ENCODE measurements around the gene ZDHHC6. TPM values are rescaled to one million over a fixed set of nuclear protein-coding genes. Genes with fewer than 3 reads are reported as not detected.
A peak's percentile ranks its signal among the peaks of the same experiment; 100 is the strongest.
"Not testable (repeated sequence)": the region's sequence is repeated elsewhere in the genome, so short reads cannot be mapped to it uniquely, and the experiment has no call there.

ZDHHC6 gene
- total and polyA plus RNA-seq, 2 donors (not counting 1 experiment from before 2014, with no cell fraction given): 30.5 to 61.2 TPM

- Histone ChIP-seq H3K4me2 (replicated peaks; ENCODE audit: low read depth, low read length, poor library complexity, severe bottlenecking) (peak overlapping the region; percentile 29), H3K79me2 (ENCODE audit: control insufficient read depth, insufficient read depth, low read length) (peaks cover 57% of the 10 kb centered on the region), H3K9me3 (ENCODE audit: control extremely low read depth in 1 of 3, control insufficient read depth in 2 of 3, insufficient read depth in 1 of 3, low read length in 2 of 3) (no peaks in the 10 kb centered on the region), H3K27me3 (replicated peaks in 1 of 4; ENCODE audit: control extremely low read depth in 1 of 4, control insufficient read depth in 3 of 4, insufficient read depth in 4 of 4, low read length in 3 of 4) (no peaks in the 10 kb centered on the region), H2AFZ (ENCODE audit: insufficient read depth, low read depth, low read length, poor library complexity, severe bottlenecking) (no peak overlapping the region), H3K4me1 (ENCODE audit: control insufficient read depth in 2 of 2, insufficient read depth in 2 of 2, low read length in 2 of 2) (peaks cover 6 to 10% of the 10 kb centered on the region in 2 donors), H3K4me3 (ENCODE audit: control extremely low read depth in 1 of 5, extremely low read depth in 1 of 5, insufficient read depth in 1 of 5, low read depth in 2 of 5, low read length in 4 of 5) (no peak overlapping the region), H3K9ac (ENCODE audit: low read length) (no peak overlapping the region), H3K27ac (ENCODE audit: low read length in 2 of 2) (peak overlapping the region; percentile 1 to 42), H4K20me1 (ENCODE audit: control insufficient read depth, insufficient read depth, low read length, poor library complexity, severe bottlenecking) (peaks cover 49% of the 10 kb centered on the region), H3K36me3 (replicated peaks in 1 of 2; ENCODE audit: control extremely low read depth in 1 of 2, control insufficient read depth in 1 of 2, extremely low read depth in 1 of 2, insufficient read depth in 2 of 2, low read length in 1 of 2) (peaks cover 0 to 10% of the 10 kb centered on the region in 2 experiments)
- intact Hi-C loops (cut with micrococcal nuclease): no loop called here
- ChIA-PET CTCF (interaction anchor here (0.6 kb wide), 1 partner anchor 89 kb away, joined by 3 read pairs; no protein-coding TSS in a partner anchor), POLR2A (no interaction called here)
- DNase-seq: peak; percentile 53
- WGBS (ENCODE audit: insufficient coverage): no CpG with 5 or more reads among the region's 6 CpGs
- no peak for ATAC-seq (ENCODE audit: low read depth)
- H3K27ac Mint-ChIP-seq: peak overlapping the region; percentile 29
- H3K27me3 Mint-ChIP-seq: no peaks in the 10 kb centered on the region
- H3K4me3 Mint-ChIP-seq: no peak overlapping the region
- TF ChIP-seq CTCF (IDR thresholded peaks at IDR 0.05) (no peak), EZH2 (IDR thresholded peaks at IDR 0.05; ENCODE audit: borderline replicate concordance, insufficient read depth, low read depth, low read length, poor library complexity, severe bottlenecking) (no peak)
- H3K4me1 Mint-ChIP-seq: peaks cover 36% of the 10 kb centered on the region
- H3K9me3 Mint-ChIP-seq (ENCODE audit: insufficient read depth): no peaks in the 10 kb centered on the region
Measured at GRCh38 chr10:112389271-112389822, 57.4 kb downstream of the ZDHHC6 start.

DNA sequence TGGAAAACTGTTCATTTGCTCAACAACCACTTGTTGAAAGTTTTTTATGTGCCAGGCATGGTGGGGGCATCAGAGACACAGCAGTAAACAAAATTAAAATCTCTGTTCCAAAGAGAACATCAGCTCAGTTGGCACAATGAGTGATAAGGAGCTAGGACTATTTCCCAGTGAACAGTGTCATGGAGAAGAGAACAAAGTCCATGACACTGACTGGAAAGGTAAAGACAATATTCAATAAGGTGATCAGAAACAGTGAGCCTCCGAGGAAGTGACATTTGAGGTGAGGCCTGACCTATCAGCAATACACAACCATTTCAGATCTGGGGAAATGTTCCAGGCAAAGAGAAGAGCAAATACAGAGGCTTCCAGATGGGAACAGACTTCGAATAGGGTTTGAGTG lies 58.2 kb downstream of the ZDHHC6 start:
- Histone ChIP-seq H3K27me3 (replicated peaks in 1 of 4; ENCODE audit: control extremely low read depth in 1 of 4, control insufficient read depth in 3 of 4, insufficient read depth in 4 of 4, low read length in 3 of 4) (no peaks in the 10 kb centered on the region), H3K4me3 (ENCODE audit: control extremely low read depth in 1 of 5, extremely low read depth in 1 of 5, insufficient read depth in 1 of 5, low read depth in 2 of 5, low read length in 4 of 5) (no peak overlapping the region), H3K4me2 (replicated peaks; ENCODE audit: low read depth, low read length, poor library complexity, severe bottlenecking) (no peak overlapping the region), H3K4me1 (ENCODE audit: control insufficient read depth in 2 of 2, insufficient read depth in 2 of 2, low read length in 2 of 2) (peaks cover 6 to 10% of the 10 kb centered on the region in 2 donors), H2AFZ (ENCODE audit: insufficient read depth, low read depth, low read length, poor library complexity, severe bottlenecking) (no peak overlapping the region), H3K9ac (ENCODE audit: low read length) (no peak overlapping the region), H4K20me1 (ENCODE audit: control insufficient read depth, insufficient read depth, low read length, poor library complexity, severe bottlenecking) (peaks cover 42% of the 10 kb centered on the region), H3K9me3 (ENCODE audit: control extremely low read depth in 1 of 3, control insufficient read depth in 2 of 3, insufficient read depth in 1 of 3, low read length in 2 of 3) (no peaks in the 10 kb centered on the region), H3K27ac (ENCODE audit: low read length in 2 of 2) (peak overlapping the region in 1 of 2 donors; percentile 42), H3K79me2 (ENCODE audit: control insufficient read depth, insufficient read depth, low read length) (peaks cover 63% of the 10 kb centered on the region), H3K36me3 (replicated peaks in 1 of 2; ENCODE audit: control extremely low read depth in 1 of 2, control insufficient read depth in 1 of 2, extremely low read depth in 1 of 2, insufficient read depth in 2 of 2, low read length in 1 of 2) (peaks cover 0 to 3% of the 10 kb centered on the region in 2 experiments)
- Mint-ChIP-seq H3K4me1 (peaks cover 41% of the 10 kb centered on the region), H3K9me3 (ENCODE audit: insufficient read depth) (no peaks in the 10 kb centered on the region), H3K27ac (no peak overlapping the region), H3K4me3 (no peak overlapping the region), H3K27me3 (no peaks in the 10 kb centered on the region)
- no peak for TF ChIP-seq EZH2 (IDR thresholded peaks at IDR 0.05; ENCODE audit: borderline replicate concordance, insufficient read depth, low read depth, low read length, poor library complexity, severe bottlenecking)
- TF ChIP-seq CTCF (IDR thresholded peaks at IDR 0.05): no peak
- intact Hi-C loops (cut with micrococcal nuclease): no loop called here
- no CpG with 5 or more reads among the region's 2 CpGs for WGBS (ENCODE audit: insufficient coverage)
- POLR2A ChIA-PET: no interaction called here
- ATAC-seq (ENCODE audit: low read depth): no peak
- CTCF ChIA-PET: no interaction called here
- DNase-seq: no peak

DNA sequence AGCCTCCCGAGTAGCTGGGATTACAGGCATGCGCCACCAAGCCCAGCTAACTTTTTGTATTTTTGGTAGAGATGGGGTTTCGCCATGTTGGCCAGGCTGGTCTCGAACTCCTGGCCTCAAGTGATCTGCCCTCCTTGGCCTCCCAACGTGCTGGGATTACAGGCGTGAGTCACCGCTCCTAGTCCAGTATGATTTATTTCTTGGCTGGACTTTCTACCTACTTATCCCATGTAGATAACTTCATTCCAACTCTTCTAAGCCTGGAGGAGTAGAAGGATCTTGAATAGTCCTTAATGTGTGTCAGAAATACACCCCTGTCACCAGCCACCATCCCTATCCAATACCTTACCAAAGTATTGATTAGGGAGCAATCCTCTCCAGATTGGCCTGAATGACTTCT lies 58.7 kb downstream of the ZDHHC6 start:
- intact Hi-C loops (cut with micrococcal nuclease); H3K4me3 ChIP-seq (ENCODE audit: control extremely low read depth in 1 of 5, extremely low read depth in 1 of 5, insufficient read depth in 1 of 5, low read depth in 2 of 5, low read length in 4 of 5); H3K27ac Mint-ChIP-seq; H3K36me3 ChIP-seq (replicated peaks in 1 of 2; ENCODE audit: control extremely low read depth in 1 of 2, control insufficient read depth in 1 of 2, extremely low read depth in 1 of 2, insufficient read depth in 2 of 2, low read length in 1 of 2); H3K27me3 Mint-ChIP-seq; H3K4me3 Mint-ChIP-seq; H3K9me3 ChIP-seq (ENCODE audit: control extremely low read depth in 1 of 3, control insufficient read depth in 2 of 3, insufficient read depth in 1 of 3, low read length in 2 of 3); H2AFZ ChIP-seq (ENCODE audit: insufficient read depth, low read depth, low read length, poor library complexity, severe bottlenecking); H3K9ac ChIP-seq (ENCODE audit: low read length); ATAC-seq (ENCODE audit: low read depth); H3K4me2 ChIP-seq (replicated peaks; ENCODE audit: low read depth, low read length, poor library complexity, severe bottlenecking); H3K9me3 Mint-ChIP-seq (ENCODE audit: insufficient read depth); H3K27me3 ChIP-seq (replicated peaks in 1 of 4; ENCODE audit: control extremely low read depth in 1 of 4, control insufficient read depth in 3 of 4, insufficient read depth in 4 of 4, low read length in 3 of 4); DNase-seq; POLR2A ChIA-PET: not testable (repeated sequence)
- H4K20me1 ChIP-seq (ENCODE audit: control insufficient read depth, insufficient read depth, low read length, poor library complexity, severe bottlenecking): peaks cover 38% of the 10 kb centered on the region
- peaks cover 67% of the 10 kb centered on the region for H3K79me2 ChIP-seq (ENCODE audit: control insufficient read depth, insufficient read depth, low read length)
- H3K27ac ChIP-seq (ENCODE audit: low read length in 2 of 2): peak overlapping the region in 1 of 2 donors; percentile 42
- no CpG with 5 or more reads among the region's 7 CpGs for WGBS (ENCODE audit: insufficient coverage)
- peaks cover 41% of the 10 kb centered on the region for H3K4me1 Mint-ChIP-seq
- H3K4me1 ChIP-seq (ENCODE audit: control insufficient read depth in 2 of 2, insufficient read depth in 2 of 2, low read length in 2 of 2): peaks cover 6 to 10% of the 10 kb centered on the region in 2 donors
- CTCF ChIA-PET: interaction anchor here (1.4 kb wide), 1 partner anchor 12 kb away, joined by 3 read pairs; no protein-coding TSS in a partner anchor

Data from B cell (primary cell).